Measurements from ENCODE around the gene ZNF266.

GRCh38 chr19:9430444-9430843 is 4.9 kb downstream of the ZNF266 start:
- TF ChIP-seq CTCF (IDR thresholded peaks at IDR 0.05; ENCODE audit: control extremely low read depth in 1 of 3, insufficient read depth in 1 of 3, low read depth in 1 of 3, low read length in 3 of 3) (no peak), CHD2 (IDR thresholded peaks at IDR 0.05; ENCODE audit: low read length) (no peak), HDAC2 (IDR thresholded peaks at IDR 0.05; ENCODE audit: borderline replicate concordance in 1 of 2, low read depth in 2 of 2, low read length in 2 of 2) (no peak), POLR2A (IDR thresholded peaks at IDR 0.05; ENCODE audit: control extremely low read depth in 1 of 2, low read depth in 2 of 2, low read length in 2 of 2) (no peak), MAX (IDR thresholded peaks at IDR 0.05) (no peak), YY1 (IDR thresholded peaks at IDR 0.05; ENCODE audit: low read depth, low read length) (no peak), ZNF274 (IDR thresholded peaks at IDR 0.05; ENCODE audit: borderline replicate concordance, extremely low read depth, low read length) (no peak), ATF3 (IDR thresholded peaks at IDR 0.05; ENCODE audit: insufficient read depth, low read depth, low read length) (no peak)
